Epithelial cell of esophagus (primary cell): Measurements from ENCODE around the gene MAP3K4.

ENCODE experiments used
- DNase-seq: peaks from one replicate; pipeline ENCODE4 v3.0.0; 2010; ENCODE audit warnings: low read depth
- H3K4me3 ChIP-seq: 2 replicates; pipeline ENCODE4 v1.5.1; 2011; ENCODE audit warnings: mild to moderate bottlenecking, low read length, control low read depth
- CTCF ChIP-seq: IDR thresholded peaks from 2 replicates; pipeline ENCODE4 v1.5.1; 2011; ENCODE audit warnings: low read depth, mild to moderate bottlenecking, low read length, control low read depth, inconsistent platforms; ENCODE audit not compliant: insufficient read depth; ENCODE audit errors: missing control alignments

Gene MAP3K4

GRCh38 chr6:161162722-161163121 lies 171.2 kb downstream of the MAP3K4 start:
- no peak for DNase-seq
- no peak overlapping the region for H3K4me3 ChIP-seq
- no peak for TF ChIP-seq CTCF

- no peak for DNase-seq
- TF ChIP-seq CTCF = no peak
- no peak overlapping the region for H3K4me3 ChIP-seq
Observed at GRCh38 chr6:161163466-161164181, 172.1 kb downstream of the MAP3K4 start.

GRCh38 chr6:161164182-161164625 lies 172.6 kb downstream of the MAP3K4 start:
- no peak for TF ChIP-seq CTCF
- DNase-seq = no peak
- no peak overlapping the region for H3K4me3 ChIP-seq

- H3K4me3 ChIP-seq = no peak overlapping the region
- DNase-seq = no peak
- TF ChIP-seq CTCF = no peak
Observed at GRCh38 chr6:161166176-161166575, 174.6 kb downstream of the MAP3K4 start.

- no peak overlapping the region for H3K4me3 ChIP-seq
- TF ChIP-seq CTCF = no peak
- DNase-seq = no peak
Observed at GRCh38 chr6:161166677-161167076, 175.1 kb downstream of the MAP3K4 start.
